ENCODE data around the gene EEF1E1.
"Not testable (repeated sequence)": the region's sequence is repeated elsewhere in the genome, so short reads cannot be mapped to it uniquely, and the experiment has no call there.

Gene EEF1E1

DNA sequence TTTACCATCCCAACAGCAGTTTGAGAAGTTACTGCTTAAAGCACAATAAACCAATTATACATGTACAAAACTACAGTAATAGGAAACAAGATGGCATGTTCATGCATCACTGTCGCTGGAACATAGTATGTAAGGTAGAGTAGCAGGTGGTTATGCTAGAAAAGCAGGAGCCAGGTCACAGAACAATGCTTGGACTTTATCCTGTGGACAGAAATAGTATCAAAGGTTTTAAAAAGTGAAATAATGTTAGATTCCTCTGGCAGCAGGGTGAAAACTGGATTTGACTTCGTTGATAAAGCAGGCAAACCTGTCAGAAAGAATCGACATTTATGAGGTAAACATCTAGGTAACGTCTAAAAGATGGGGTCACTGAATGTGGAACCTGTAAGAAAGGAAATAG, 40.6 kb downstream of the EEF1E1 start:
- no peak for DNase-seq

DNA sequence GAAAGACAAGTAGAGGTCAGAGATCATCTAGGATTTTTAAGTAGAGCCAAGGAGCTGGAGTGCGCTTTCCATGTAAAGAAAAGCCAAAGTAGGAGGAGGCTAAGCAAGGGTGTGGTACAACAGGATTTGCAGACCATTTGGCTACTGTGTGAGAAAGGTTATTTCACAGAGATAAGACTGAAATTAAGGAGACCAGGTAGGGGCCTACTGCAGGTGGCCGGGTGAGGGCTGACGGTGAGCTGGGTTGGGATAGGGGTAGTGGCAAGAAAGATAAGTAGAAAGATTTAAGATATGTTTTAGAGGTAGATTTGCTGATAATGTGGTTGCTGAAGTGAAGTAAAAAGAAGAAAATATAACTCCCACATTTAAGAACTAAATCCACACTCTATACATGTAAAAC, 42.0 kb downstream of the EEF1E1 start:
- DNase-seq, result no peak

DNA sequence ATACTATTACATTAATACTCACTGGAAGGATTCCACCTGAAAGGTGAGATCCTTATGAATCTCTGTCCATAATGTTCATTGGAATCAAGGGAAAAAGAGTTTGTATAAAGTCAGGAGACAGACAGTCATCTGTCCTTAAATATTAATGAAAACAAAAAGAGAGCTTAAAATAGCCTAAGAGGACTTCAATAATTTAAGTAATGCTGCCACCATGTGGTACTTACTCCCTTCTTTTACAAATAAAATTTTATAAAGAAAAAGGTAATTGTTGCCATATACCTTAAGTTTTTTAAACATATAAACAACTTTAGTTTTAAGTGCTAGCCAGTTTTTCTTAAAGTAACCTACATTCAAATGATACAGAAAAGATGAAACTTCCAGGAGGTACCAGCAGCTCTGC, 43.2 kb downstream of the EEF1E1 start:
- peak; percentile 22 for DNase-seq

DNA sequence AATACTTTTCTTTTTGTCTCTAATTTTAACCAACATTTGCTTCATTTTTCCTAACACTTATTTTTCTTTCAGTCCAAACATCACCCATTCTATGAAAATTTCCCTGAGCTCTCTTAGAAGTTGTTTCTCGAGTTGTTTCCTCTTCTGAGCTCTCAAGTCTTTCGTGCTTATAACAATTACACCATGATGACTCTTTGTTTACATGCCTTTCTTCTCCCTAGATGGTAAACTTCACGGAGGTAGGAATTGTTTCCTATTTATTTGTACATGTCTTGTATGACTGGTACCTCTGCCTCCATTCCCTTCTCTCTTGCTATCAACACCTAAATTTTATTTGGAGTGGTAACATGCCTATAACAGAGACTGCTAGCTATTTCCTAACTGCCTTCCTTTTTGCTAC, 44.6 kb downstream of the EEF1E1 start:
- no peak for DNase-seq

DNA sequence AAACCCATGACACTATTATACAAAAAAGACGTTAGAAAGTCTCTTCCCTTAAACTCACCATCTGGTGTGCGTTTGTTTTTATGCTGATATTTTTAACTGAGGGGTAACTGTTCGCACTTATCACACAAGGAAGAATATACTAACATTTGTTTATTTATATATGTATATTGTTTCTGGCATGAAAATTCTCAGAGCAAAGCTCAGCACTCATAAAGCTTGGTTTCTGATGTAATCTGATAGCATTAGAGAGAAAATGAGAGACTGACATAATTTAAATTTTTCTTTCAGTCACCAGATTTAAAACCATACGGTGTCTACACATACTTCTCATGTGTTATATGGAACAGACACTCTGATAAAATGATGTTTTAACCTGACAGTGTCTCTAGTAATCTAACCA, 45.1 kb downstream of the EEF1E1 start:
- DNase-seq, result no peak

DNA sequence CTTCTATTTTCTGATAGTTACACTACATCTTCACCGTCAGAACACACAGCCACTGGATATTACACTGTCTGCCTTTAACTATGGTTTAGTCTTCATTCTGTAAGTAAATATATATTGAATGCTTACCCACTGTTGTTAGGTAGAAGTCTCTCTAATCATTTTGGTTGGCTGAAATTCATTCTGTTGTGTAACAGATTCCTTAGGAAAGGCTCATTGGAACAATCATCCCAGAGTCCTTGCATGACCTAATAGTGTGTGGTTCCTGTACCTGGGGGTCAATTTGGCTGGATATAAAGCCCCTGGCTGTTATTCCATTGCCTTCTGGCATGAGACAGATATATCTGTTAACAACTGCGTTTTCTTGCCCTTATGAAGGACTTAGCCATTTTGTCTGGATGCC, 48.1 kb downstream of the EEF1E1 start:
- DNase-seq, result no peak

DNA sequence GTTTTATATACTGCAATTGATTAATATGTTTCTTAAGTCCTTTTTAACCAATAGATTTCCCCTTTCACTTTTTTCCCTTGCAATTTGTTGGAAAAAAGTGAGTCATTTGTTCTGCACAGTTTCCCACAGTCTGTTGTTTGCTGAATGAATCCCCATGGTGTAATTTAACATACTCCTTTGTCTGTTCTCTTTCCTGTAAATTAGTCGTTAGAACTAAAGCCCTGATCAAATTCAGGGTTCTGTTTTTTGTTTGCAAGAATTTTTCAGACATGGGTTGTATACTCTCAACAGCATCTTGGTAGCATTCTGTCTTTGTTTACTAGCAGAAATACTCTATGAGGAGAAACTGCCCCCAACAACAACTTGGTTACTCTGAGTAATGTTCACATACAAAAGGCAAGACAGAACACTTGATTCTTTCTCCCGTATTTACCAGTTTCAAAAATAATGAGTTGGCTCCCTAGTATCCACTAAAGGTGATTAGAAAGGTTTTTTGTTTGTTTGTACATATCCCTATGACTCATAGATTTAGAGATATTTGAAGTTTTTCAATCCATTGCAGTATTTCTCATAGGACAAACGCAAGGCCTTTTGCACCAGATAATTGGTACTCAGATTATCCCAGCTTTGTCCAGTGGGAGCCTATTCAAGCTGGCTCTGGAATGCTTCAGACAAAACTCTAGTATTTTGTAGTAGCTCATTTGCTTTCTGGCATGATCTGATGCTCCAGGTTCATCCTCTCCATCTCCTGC, 54.6 kb downstream of the EEF1E1 start:
- DNase-seq, result no peak

DNA sequence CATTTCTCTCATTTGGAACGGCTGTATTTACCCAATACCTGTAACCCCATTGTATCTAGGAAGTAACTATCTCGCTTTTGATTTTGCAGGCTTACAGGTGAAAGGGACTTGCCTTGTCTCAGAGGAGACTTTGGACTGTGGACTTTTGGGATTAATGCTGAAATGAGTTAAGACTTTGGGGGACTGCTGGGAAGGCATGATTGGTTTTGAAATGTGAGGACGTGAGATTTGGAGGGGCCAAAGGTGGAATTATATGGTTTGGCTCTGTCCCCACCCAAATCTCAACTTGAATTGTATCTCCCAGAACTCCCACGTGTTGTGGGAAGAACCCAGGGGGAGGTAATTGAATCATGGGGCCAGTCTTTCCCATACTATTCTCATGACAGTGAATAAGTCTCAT, 56.6 kb downstream of the EEF1E1 start:
- not testable (repeated sequence) for DNase-seq

DNA sequence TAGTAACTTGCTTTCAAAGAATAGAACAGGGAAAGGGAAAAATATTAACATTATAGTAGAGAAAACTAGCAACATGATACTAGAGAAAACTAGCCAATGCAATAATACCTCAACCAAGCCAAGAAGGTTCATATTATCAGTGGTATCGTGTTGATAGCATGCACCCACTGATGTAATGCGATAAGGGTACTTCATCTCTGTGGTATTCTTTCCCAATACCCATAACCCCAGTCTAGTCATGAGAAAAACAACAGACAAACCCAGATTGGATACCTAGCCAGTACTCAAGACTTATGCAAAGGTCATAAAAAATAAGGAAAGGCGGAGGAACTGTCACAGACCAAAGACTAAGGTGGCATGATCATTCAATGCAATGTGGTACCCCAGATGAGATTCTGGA, 59.1 kb downstream of the EEF1E1 start:
- no peak for DNase-seq

DNA sequence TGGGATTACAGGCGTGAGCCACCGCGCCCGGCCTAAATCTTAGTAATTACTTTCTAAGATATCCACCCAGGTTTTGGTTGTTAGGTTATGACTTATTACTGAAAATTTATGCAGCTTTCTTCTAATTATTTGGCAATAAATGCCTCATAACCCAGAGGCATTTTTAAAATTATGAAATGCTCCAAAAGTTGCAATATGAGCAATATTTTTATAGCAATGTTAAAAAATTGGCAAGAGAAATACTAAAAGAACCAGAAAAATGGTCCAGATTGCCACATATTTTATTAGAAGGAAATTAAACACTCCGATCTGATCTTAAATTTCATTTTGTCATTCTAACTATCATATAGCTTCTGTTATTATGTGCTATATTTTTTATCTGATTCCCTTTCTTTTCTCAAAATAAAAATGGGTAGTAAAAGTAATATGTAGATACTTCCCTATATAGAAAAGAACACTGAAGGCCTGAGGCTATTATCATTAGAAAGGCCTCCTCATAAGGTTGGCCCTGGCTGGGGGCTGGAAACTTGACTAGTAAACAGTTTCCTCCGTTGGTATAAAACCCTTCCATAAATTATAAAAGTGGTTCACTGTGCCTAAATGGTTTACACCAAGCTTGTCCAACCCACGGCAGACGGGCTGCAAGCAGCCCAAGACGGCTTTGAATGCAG, 60.3 kb downstream of the EEF1E1 start:
- no peak for DNase-seq

DNA sequence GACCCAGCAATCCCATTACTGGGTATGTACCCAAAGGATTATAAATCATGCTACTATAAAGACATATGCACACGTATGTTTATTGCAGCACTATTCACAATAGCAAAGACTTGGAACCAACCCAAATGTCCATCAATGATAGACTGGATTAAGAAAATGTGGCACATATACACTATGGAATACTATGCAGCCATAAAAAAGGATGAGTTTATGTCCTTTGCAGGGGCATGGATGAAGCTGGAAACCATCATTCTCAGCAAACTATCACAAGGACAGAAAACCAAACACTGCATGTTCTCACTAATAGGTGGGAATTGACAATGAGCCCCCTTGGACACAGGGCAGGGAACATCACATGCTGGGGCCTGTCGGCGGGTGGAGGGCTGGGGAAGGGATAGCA, 68.2 kb downstream of the EEF1E1 start:
- DNase-seq, result not testable (repeated sequence)

DNA sequence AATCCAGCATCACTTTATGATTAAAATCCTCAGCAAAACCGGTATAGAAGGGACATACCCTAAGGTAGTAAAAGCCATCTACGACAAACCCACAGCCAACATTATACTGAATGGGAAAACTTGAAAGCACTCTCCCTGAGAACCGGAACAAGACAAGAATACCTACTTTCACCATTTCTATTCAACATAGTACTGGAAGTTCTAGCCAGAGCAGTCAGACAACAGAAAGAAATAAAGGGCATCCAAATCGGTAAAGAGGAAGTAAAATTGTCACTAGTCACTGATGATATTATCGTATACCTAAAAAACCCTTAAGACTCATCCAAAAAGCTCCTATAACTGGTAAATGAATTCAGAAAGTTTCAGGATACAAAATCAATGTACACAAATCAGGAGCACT, 71.4 kb downstream of the EEF1E1 start:
- no peak for DNase-seq
